GM23248 (cell line): ENCODE measurements around the gene DEFB113.

Source experiments
- EZH2 ChIP-seq: fragments of 200-600 bp; sonication (generic); IDR thresholded peaks from 2 replicates; pipeline ENCODE4 v1.6.1; 2018; ENCODE audit warnings: antibody characterized with exemption, mild to moderate bottlenecking; ENCODE audit not compliant: insufficient read depth, poor library complexity, severe bottlenecking
- EZH2phosphoT487 ChIP-seq: fragments of 200-600 bp; sonication (generic); IDR thresholded peaks from 2 replicates; pipeline ENCODE4 v1.6.1; 2018; ENCODE audit warnings: antibody characterized with exemption, moderate library complexity, mild to moderate bottlenecking, low read depth; ENCODE audit not compliant: insufficient read depth

GRCh38 chr6:49933526-49933925 is 35.9 kb downstream of the DEFB113 start:
- TF ChIP-seq EZH2 (no peak), EZH2phosphoT487 (no peak)
